Common myeloid progenitor, CD34-positive (primary cell): Measurements from ENCODE around the gene ITGBL1.

Experiments used
- CTCF ChIA-PET: fragments of 350-600 bp; sonication (Branson Sonifier 250); formaldehyde crosslinking; loops from one replicate; lab custom pipeline; 2021; ENCODE audit warnings: antibody characterized with exemption; lab: Charles Lee
- POLR2A ChIA-PET: fragments of 350-600 bp; sonication (Branson Sonifier 250); formaldehyde crosslinking; loops from one replicate; lab custom pipeline; 2021; ENCODE audit warnings: antibody characterized with exemption; lab: Charles Lee
- DNase-seq, 3 donors: peaks; one replicate each; pipeline versions ENCODE4 v3.0.0 to v3.0.0-alpha.2; 2013
- H3K27ac ChIP-seq, 2 experiments: 1 replicate in 1 of 2; 2 replicates in 1 of 2; pipeline ENCODE4 v1.7.0; 2013; ENCODE audit warnings: inconsistent platforms in 2 of 2, low read length in 2 of 2, mild to moderate bottlenecking in 2 of 2, low read depth in 1 of 2, moderate library complexity in 1 of 2; ENCODE audit not compliant: severe bottlenecking in 2 of 2, insufficient read depth in 1 of 2, poor library complexity in 1 of 2
- H3K27me3 ChIP-seq, 5 experiments: replicated peaks in 2 of 5; 1 replicate in 3 of 5; 2 replicates in 2 of 5; pipeline versions ENCODE4 v1.6.1 to v1.7.0; 2013; ENCODE audit warnings: low read length in 4 of 5, mild to moderate bottlenecking in 2 of 5, moderate library complexity in 2 of 5, inconsistent platforms in 1 of 5; ENCODE audit not compliant: insufficient read depth in 5 of 5, control insufficient read depth in 4 of 5
- H3K36me3 ChIP-seq, 4 experiments: 1 replicate in 2 of 4; 2 replicates in 2 of 4; pipeline versions ENCODE4 v1.6.1 to v1.7.0; 2013; ENCODE audit warnings: low read length in 3 of 4, control low read depth in 1 of 4, mild to moderate bottlenecking in 1 of 4; ENCODE audit not compliant: control insufficient read depth in 4 of 4, insufficient read depth in 4 of 4
- H3K4me1 ChIP-seq, 4 experiments: 1 replicate in 3 of 4; 2 replicates in 1 of 4; pipeline versions ENCODE4 v1.6.1 to v1.7.1; 2013; ENCODE audit warnings: low read length in 3 of 4, mild to moderate bottlenecking in 3 of 4, control low read depth in 1 of 4, inconsistent platforms in 1 of 4, moderate library complexity in 1 of 4; ENCODE audit not compliant: control insufficient read depth in 4 of 4, insufficient read depth in 4 of 4; ENCODE audit errors: control extremely low read depth in 1 of 4
- H3K4me3 ChIP-seq, 7 experiments: 1 replicate in 4 of 7; 2 replicates in 3 of 7; pipeline versions ENCODE4 v1.5.1 to v1.7.0; 2013; ENCODE audit warnings: mild to moderate bottlenecking in 7 of 7, low read length in 6 of 7, moderate library complexity in 6 of 7, inconsistent platforms in 2 of 7, low read depth in 2 of 7, control low read depth in 1 of 7; ENCODE audit not compliant: insufficient read depth in 4 of 7, control insufficient read depth in 1 of 7; ENCODE audit errors: extremely low read depth in 1 of 7
- H3K9me3 ChIP-seq, 5 experiments: 1 replicate in 4 of 5; 2 replicates in 1 of 5; pipeline versions ENCODE4 v1.6.1 to v1.7.1; 2013; ENCODE audit warnings: low read length in 4 of 5, mild to moderate bottlenecking in 2 of 5, inconsistent platforms in 1 of 5, low read depth in 1 of 5, moderate library complexity in 1 of 5; ENCODE audit not compliant: control insufficient read depth in 4 of 5, insufficient read depth in 2 of 5; ENCODE audit errors: control extremely low read depth in 1 of 5
- WGBS: methylation state at CpG from one replicate; pipeline ENCODE4 v1.1.5; 2013; ENCODE audit not compliant: insufficient coverage; 5-methylcytosine and 5-hydroxymethylcytosine counted together

ITGBL1 gene

GRCh38 chr13:101576455-101576854 lies 124.0 kb downstream of the ITGBL1 start:
- H3K27me3 ChIP-seq: no peaks in the 10 kb centered on the region
- H3K9me3 ChIP-seq: no peaks in the 10 kb centered on the region
- H3K36me3 ChIP-seq: no peaks in the 10 kb centered on the region
- WGBS: 62% methylated on average over 2 of the region's 4 CpGs
- ChIA-PET POLR2A (no interaction called here), CTCF (no interaction called here)
- no peak overlapping the region for H3K4me3 ChIP-seq
- no peaks in the 10 kb centered on the region for H3K4me1 ChIP-seq
- H3K27ac ChIP-seq: no peak overlapping the region
- no peak for DNase-seq

- Histone ChIP-seq H3K9me3 (no peaks in the 10 kb centered on the region), H3K4me3 (no peak overlapping the region), H3K36me3 (no peaks in the 10 kb centered on the region), H3K27ac (no peak overlapping the region), H3K27me3 (no peaks in the 10 kb centered on the region), H3K4me1 (no peaks in the 10 kb centered on the region)
- ChIA-PET CTCF (no interaction called here), POLR2A (no interaction called here)
- DNase-seq: no peak
These were observed 124.5 kb downstream of the ITGBL1 start for GRCh38 chr13:101576977-101577376.

GRCh38 chr13:101579281-101579802 lies 126.9 kb downstream of the ITGBL1 start:
- WGBS: no CpG with 5 or more reads among the region's 4 CpGs
- no peak for DNase-seq
- no peaks in the 10 kb centered on the region for H3K9me3 ChIP-seq
- H3K27me3 ChIP-seq: no peaks in the 10 kb centered on the region
- no peaks in the 10 kb centered on the region for H3K4me1 ChIP-seq
- H3K27ac ChIP-seq: no peak overlapping the region
- no peak overlapping the region for H3K4me3 ChIP-seq
- POLR2A ChIA-PET: no interaction called here
- H3K36me3 ChIP-seq: no peaks in the 10 kb centered on the region
- CTCF ChIA-PET: no interaction called here

GRCh38 chr13:101584331-101584730 lies 131.9 kb downstream of the ITGBL1 start:
- H3K4me1 ChIP-seq: no peaks in the 10 kb centered on the region
- no peaks in the 10 kb centered on the region for H3K36me3 ChIP-seq
- CTCF ChIA-PET: no interaction called here
- no peak overlapping the region for H3K27ac ChIP-seq
- no peaks in the 10 kb centered on the region for H3K9me3 ChIP-seq
- POLR2A ChIA-PET: no interaction called here
- H3K27me3 ChIP-seq: no peaks in the 10 kb centered on the region
- DNase-seq: no peak
- no peak overlapping the region for H3K4me3 ChIP-seq

- no peak overlapping the region for H3K4me3 ChIP-seq
- CTCF ChIA-PET: no interaction called here
- no peaks in the 10 kb centered on the region for H3K27me3 ChIP-seq
- 100% methylated on average over 1 of the region's 4 CpGs for WGBS
- no peaks in the 10 kb centered on the region for H3K9me3 ChIP-seq
- no peak overlapping the region for H3K27ac ChIP-seq
- DNase-seq: no peak
- POLR2A ChIA-PET: no interaction called here
- no peaks in the 10 kb centered on the region for H3K36me3 ChIP-seq
- no peaks in the 10 kb centered on the region for H3K4me1 ChIP-seq
These were observed 138.0 kb downstream of the ITGBL1 start for GRCh38 chr13:101590479-101590878.

- H3K27ac ChIP-seq: no peak overlapping the region
- no peak overlapping the region for H3K4me3 ChIP-seq
- DNase-seq: no peak
- ChIA-PET CTCF (no interaction called here), POLR2A (no interaction called here)
- no peaks in the 10 kb centered on the region for H3K4me1 ChIP-seq
- H3K27me3 ChIP-seq: no peaks in the 10 kb centered on the region
- WGBS: 96% methylated on average over 4 of the region's 5 CpGs
- no peaks in the 10 kb centered on the region for H3K9me3 ChIP-seq
- H3K36me3 ChIP-seq: no peaks in the 10 kb centered on the region
These were observed 142.5 kb downstream of the ITGBL1 start for GRCh38 chr13:101594936-101595335.

- Histone ChIP-seq H3K4me3 (no peak overlapping the region), H3K9me3 (no peaks in the 10 kb centered on the region), H3K27me3 (no peaks in the 10 kb centered on the region), H3K4me1 (no peaks in the 10 kb centered on the region), H3K36me3 (no peaks in the 10 kb centered on the region), H3K27ac (no peak overlapping the region)
- CTCF ChIA-PET: no interaction called here
- POLR2A ChIA-PET: no interaction called here
- 100% methylated on average over 1 of the region's 4 CpGs for WGBS
- DNase-seq: no peak
These were observed 144.3 kb downstream of the ITGBL1 start for GRCh38 chr13:101596803-101597202.
